ENCODE results near the gene SCNN1A. TPM values are rescaled to one million over a fixed set of nuclear protein-coding genes. Genes with fewer than 3 reads are reported as not detected.
A peak's percentile ranks its signal among the peaks of the same experiment; 100 is the strongest.

SCNN1A gene
- total and polyA plus RNA-seq, 2 of the 13 experiments (the other 11 are each of a cell fraction or from before 2014, with no cell fraction given): 1.5 to 14.6 TPM

GRCh38 chr12:6383572-6384498 lies 8.5 kb upstream of the SCNN1A start, which contains the start of gene LTBR (continued):
- peak; percentile 99 for TF ChIP-seq MXD3 (CRISPR knock-in tag; IDR thresholded peaks at IDR 0.05)
- TF ChIP-seq ZNF205 (CRISPR knock-in tag; IDR thresholded peaks at IDR 0.05): peak; percentile 86
- peak; percentile 94; the same call in 1 of the 2 replicates for TF ChIP-seq ZNF790 (CRISPR knock-in tag; IDR thresholded peaks at IDR 0.05; ENCODE audit: borderline replicate concordance)
- 0 out of 2 replicates have a peak, but pooled peaks have one; percentile 31 for TF ChIP-seq ZNF562 (CRISPR knock-in tag; IDR thresholded peaks at IDR 0.05; ENCODE audit: borderline replicate concordance)
- TF ChIP-seq POLR2G (IDR thresholded peaks at IDR 0.05; ENCODE audit: low read depth, low read length): peak; percentile 84
- no peak for TF ChIP-seq NPAS2 (CRISPR knock-in tag; IDR thresholded peaks at IDR 0.05; ENCODE audit: borderline replicate concordance)
- no peak; the same call in 1 of the 2 replicates for TF ChIP-seq MIXL1 (CRISPR knock-in tag; IDR thresholded peaks at IDR 0.05)
- TF ChIP-seq CERS6 (CRISPR knock-in tag; IDR thresholded peaks at IDR 0.05): no peak
- no peak for TF ChIP-seq NCOR1 (IDR thresholded peaks at IDR 0.05; ENCODE audit: borderline replicate concordance, low read length)
- TF ChIP-seq BRF2 (CRISPR knock-in tag; IDR thresholded peaks at IDR 0.05): peak; percentile 97
- peak; percentile 93 for TF ChIP-seq DMAP1 (CRISPR knock-in tag; IDR thresholded peaks at IDR 0.05)
- TF ChIP-seq SMC3 (IDR thresholded peaks at IDR 0.05; ENCODE audit: low read length): no peak; the same call in 1 of the 2 replicates
- peak; percentile 66; the same call in 1 of the 2 replicates for TF ChIP-seq GMEB1 (CRISPR knock-in tag; IDR thresholded peaks at IDR 0.05; ENCODE audit: borderline replicate concordance)
- no peak for TF ChIP-seq SOX6 (IDR thresholded peaks at IDR 0.05)
- peak; percentile 89 for TF ChIP-seq SOX6 (CRISPR knock-in tag; IDR thresholded peaks at IDR 0.05)
- TF ChIP-seq ZSCAN22 (CRISPR knock-in tag; IDR thresholded peaks at IDR 0.05): peak; percentile 57; the same call in 1 of the 2 replicates
- no peak for TF ChIP-seq DBP (CRISPR knock-in tag; IDR thresholded peaks at IDR 0.05; ENCODE audit: not compliant biosample characterization)
- TF ChIP-seq KAT2B (IDR thresholded peaks at IDR 0.05; ENCODE audit: borderline replicate concordance, low read depth, low read length): no peak
- TF ChIP-seq XBP1 (CRISPR knock-in tag; IDR thresholded peaks at IDR 0.05): no peak
- no peak for TF ChIP-seq ZNF589 (CRISPR knock-in tag; conservative IDR thresholded peaks at IDR 0.05)
- TF ChIP-seq DRAP1 (CRISPR knock-in tag; IDR thresholded peaks at IDR 0.05): peak; percentile 72
- TF ChIP-seq ZNF468 (CRISPR knock-in tag; IDR thresholded peaks at IDR 0.05): peak; percentile 88; the same call in 1 of the 2 replicates
- TF ChIP-seq SCMH1 (CRISPR knock-in tag; IDR thresholded peaks at IDR 0.05; ENCODE audit: borderline replicate concordance): no peak
- TF ChIP-seq ZFP90 (CRISPR knock-in tag; IDR thresholded peaks at IDR 0.05; ENCODE audit: borderline replicate concordance): peak; percentile 56; the same call in 1 of the 2 replicates

All from HepG2 (cell line).